ENCODE results near the gene MDN1.

MDN1 gene

GRCh38 chr6:89619567-89619966 is 200.0 kb downstream of the MDN1 start:
- no peak overlapping the region for H2BK120ac ChIP-seq (ENCODE audit: insufficient read depth, low read length, poor library complexity)
- H3K9ac ChIP-seq (ENCODE audit: low read length) = no peak overlapping the region
- H3K9me3 ChIP-seq (ENCODE audit: insufficient read depth, low read depth, low read length) = peaks cover 2% of the 10 kb centered on the region
- no peak for DNase-seq
- peaks cover 25 to 33% of the 10 kb centered on the region in 2 experiments for H3K36me3 ChIP-seq (ENCODE audit: control insufficient read depth in 1 of 2, insufficient read depth in 2 of 2, low read length in 2 of 2)
- H4K8ac ChIP-seq (ENCODE audit: low read depth, low read length) = no peak overlapping the region
- no peak overlapping the region for H3K23ac ChIP-seq (ENCODE audit: low read length)
- WGBS (ENCODE audit: extremely low coverage, insufficient coverage, insufficient read length) = no CpG with 5 or more reads among the region's 6 CpGs
- H3K4me1 ChIP-seq (ENCODE audit: control insufficient read depth in 1 of 2, insufficient read depth in 2 of 2, low read length in 2 of 2) = peaks cover 0 to 3% of the 10 kb centered on the region in 2 experiments
- no peak overlapping the region for H2AK5ac ChIP-seq (ENCODE audit: low read length)
- H3K4me2 ChIP-seq (ENCODE audit: low read length) = no peak overlapping the region
- no peak overlapping the region for H2AFZ ChIP-seq (ENCODE audit: insufficient read depth, low read length, poor library complexity)
- H3K27me3 ChIP-seq (ENCODE audit: insufficient read depth, low read length) = no peaks in the 10 kb centered on the region
- H2BK5ac ChIP-seq (ENCODE audit: low read depth, low read length, poor library complexity) = no peak overlapping the region
- no peak overlapping the region for H3K18ac ChIP-seq (ENCODE audit: low read length)
- H3K27ac ChIP-seq (ENCODE audit: low read depth, low read length) = no peak overlapping the region
- no peak overlapping the region for H3K4ac ChIP-seq (ENCODE audit: low read depth, low read length)
- H3K4me3 ChIP-seq (ENCODE audit: low read depth, low read length) = no peak overlapping the region
- H3K79me2 ChIP-seq (ENCODE audit: control insufficient read depth, insufficient read depth, low read length, poor library complexity) = no peaks in the 10 kb centered on the region
- no peaks in the 10 kb centered on the region for H3K79me1 ChIP-seq (ENCODE audit: low read length)
- H3K14ac ChIP-seq (ENCODE audit: low read length) = no peak overlapping the region
- H2BK12ac ChIP-seq (ENCODE audit: low read length) = no peak overlapping the region
- H4K12ac ChIP-seq (ENCODE audit: low read depth, low read length) = no peak overlapping the region
- no peak overlapping the region for H4K91ac ChIP-seq (ENCODE audit: low read depth, low read length)

- Histone ChIP-seq H2AFZ (ENCODE audit: insufficient read depth, low read length, poor library complexity) (no peak overlapping the region), H2BK120ac (ENCODE audit: insufficient read depth, low read length, poor library complexity) (no peak overlapping the region), H3K14ac (ENCODE audit: low read length) (no peak overlapping the region), H2BK5ac (ENCODE audit: low read depth, low read length, poor library complexity) (no peak overlapping the region), H4K8ac (ENCODE audit: low read depth, low read length) (no peak overlapping the region), H4K12ac (ENCODE audit: low read depth, low read length) (no peak overlapping the region), H3K4ac (ENCODE audit: low read depth, low read length) (no peak overlapping the region), H2AK5ac (ENCODE audit: low read length) (no peak overlapping the region), H3K4me1 (ENCODE audit: control insufficient read depth in 1 of 2, insufficient read depth in 2 of 2, low read length in 2 of 2) (peaks cover 0 to 3% of the 10 kb centered on the region in 2 experiments), H3K27ac (ENCODE audit: low read depth, low read length) (no peak overlapping the region), H3K4me3 (ENCODE audit: low read depth, low read length) (no peak overlapping the region), H3K79me2 (ENCODE audit: control insufficient read depth, insufficient read depth, low read length, poor library complexity) (no peaks in the 10 kb centered on the region), H3K79me1 (ENCODE audit: low read length) (no peaks in the 10 kb centered on the region), H3K9me3 (ENCODE audit: insufficient read depth, low read depth, low read length) (peaks cover 2% of the 10 kb centered on the region), H2BK12ac (ENCODE audit: low read length) (no peak overlapping the region), H4K91ac (ENCODE audit: low read depth, low read length) (no peak overlapping the region), H3K4me2 (ENCODE audit: low read length) (no peak overlapping the region), H3K27me3 (ENCODE audit: insufficient read depth, low read length) (no peaks in the 10 kb centered on the region), H3K36me3 (ENCODE audit: control insufficient read depth in 1 of 2, insufficient read depth in 2 of 2, low read length in 2 of 2) (peaks cover 16 to 26% of the 10 kb centered on the region in 2 experiments), H3K18ac (ENCODE audit: low read length) (no peak overlapping the region), H3K9ac (ENCODE audit: low read length) (no peak overlapping the region), H3K23ac (ENCODE audit: low read length) (no peak overlapping the region)
- no CpG with 5 or more reads among the region's 6 CpGs for WGBS (ENCODE audit: extremely low coverage, insufficient coverage, insufficient read length)
- DNase-seq = peak; percentile 94 to 95
Measured at GRCh38 chr6:89618026-89618425, 201.6 kb downstream of the MDN1 start.

GRCh38 chr6:89616531-89616930 is 203.1 kb downstream of the MDN1 start:
- H3K9ac ChIP-seq (ENCODE audit: low read length) = no peak overlapping the region
- peaks cover 0 to 3% of the 10 kb centered on the region in 2 experiments for H3K4me1 ChIP-seq (ENCODE audit: control insufficient read depth in 1 of 2, insufficient read depth in 2 of 2, low read length in 2 of 2)
- no peak overlapping the region for H3K4me3 ChIP-seq (ENCODE audit: low read depth, low read length)
- no peak overlapping the region for H2AFZ ChIP-seq (ENCODE audit: insufficient read depth, low read length, poor library complexity)
- no peak for DNase-seq
- H2BK120ac ChIP-seq (ENCODE audit: insufficient read depth, low read length, poor library complexity) = no peak overlapping the region
- no peak overlapping the region for H2BK12ac ChIP-seq (ENCODE audit: low read length)
- no peak overlapping the region for H3K14ac ChIP-seq (ENCODE audit: low read length)
- H4K12ac ChIP-seq (ENCODE audit: low read depth, low read length) = no peak overlapping the region
- WGBS (ENCODE audit: extremely low coverage, insufficient coverage, insufficient read length) = no CpG with 5 or more reads among the region's 5 CpGs
- H4K8ac ChIP-seq (ENCODE audit: low read depth, low read length) = no peak overlapping the region
- no peak overlapping the region for H3K27ac ChIP-seq (ENCODE audit: low read depth, low read length)
- no peak overlapping the region for H3K23ac ChIP-seq (ENCODE audit: low read length)
- no peak overlapping the region for H3K4me2 ChIP-seq (ENCODE audit: low read length)
- H3K9me3 ChIP-seq (ENCODE audit: insufficient read depth, low read depth, low read length) = peaks cover 2% of the 10 kb centered on the region
- no peaks in the 10 kb centered on the region for H3K79me2 ChIP-seq (ENCODE audit: control insufficient read depth, insufficient read depth, low read length, poor library complexity)
- H3K79me1 ChIP-seq (ENCODE audit: low read length) = no peaks in the 10 kb centered on the region
- no peak overlapping the region for H3K18ac ChIP-seq (ENCODE audit: low read length)
- H2BK5ac ChIP-seq (ENCODE audit: low read depth, low read length, poor library complexity) = no peak overlapping the region
- H4K91ac ChIP-seq (ENCODE audit: low read depth, low read length) = no peak overlapping the region
- H2AK5ac ChIP-seq (ENCODE audit: low read length) = no peak overlapping the region
- H3K36me3 ChIP-seq (ENCODE audit: control insufficient read depth in 1 of 2, insufficient read depth in 2 of 2, low read length in 2 of 2) = peaks cover 10 to 24% of the 10 kb centered on the region in 2 experiments
- H3K27me3 ChIP-seq (ENCODE audit: insufficient read depth, low read length) = no peaks in the 10 kb centered on the region
- no peak overlapping the region for H3K4ac ChIP-seq (ENCODE audit: low read depth, low read length)

- peaks cover 12 to 25% of the 10 kb centered on the region in 2 experiments for H3K36me3 ChIP-seq (ENCODE audit: control insufficient read depth in 1 of 2, insufficient read depth in 2 of 2, low read length in 2 of 2)
- H2BK12ac ChIP-seq (ENCODE audit: low read length) = no peak overlapping the region
- no peak overlapping the region for H3K14ac ChIP-seq (ENCODE audit: low read length)
- H3K4me1 ChIP-seq (ENCODE audit: control insufficient read depth in 1 of 2, insufficient read depth in 2 of 2, low read length in 2 of 2) = peaks cover 0 to 3% of the 10 kb centered on the region in 2 experiments
- no peak overlapping the region for H2BK5ac ChIP-seq (ENCODE audit: low read depth, low read length, poor library complexity)
- WGBS (ENCODE audit: extremely low coverage, insufficient coverage, insufficient read length) = no CpG with 5 or more reads among the region's 5 CpGs
- no peak overlapping the region for H4K8ac ChIP-seq (ENCODE audit: low read depth, low read length)
- H3K9me3 ChIP-seq (ENCODE audit: insufficient read depth, low read depth, low read length) = peaks cover 2% of the 10 kb centered on the region
- no peak overlapping the region for H2AFZ ChIP-seq (ENCODE audit: insufficient read depth, low read length, poor library complexity)
- no peak overlapping the region for H3K4me2 ChIP-seq (ENCODE audit: low read length)
- no peak overlapping the region for H3K27ac ChIP-seq (ENCODE audit: low read depth, low read length)
- H4K91ac ChIP-seq (ENCODE audit: low read depth, low read length) = no peak overlapping the region
- H3K79me2 ChIP-seq (ENCODE audit: control insufficient read depth, insufficient read depth, low read length, poor library complexity) = no peaks in the 10 kb centered on the region
- no peak overlapping the region for H3K4ac ChIP-seq (ENCODE audit: low read depth, low read length)
- H2AK5ac ChIP-seq (ENCODE audit: low read length) = no peak overlapping the region
- no peaks in the 10 kb centered on the region for H3K79me1 ChIP-seq (ENCODE audit: low read length)
- H3K18ac ChIP-seq (ENCODE audit: low read length) = no peak overlapping the region
- no peak overlapping the region for H3K23ac ChIP-seq (ENCODE audit: low read length)
- no peak for DNase-seq
- no peak overlapping the region for H4K12ac ChIP-seq (ENCODE audit: low read depth, low read length)
- no peaks in the 10 kb centered on the region for H3K27me3 ChIP-seq (ENCODE audit: insufficient read depth, low read length)
- no peak overlapping the region for H2BK120ac ChIP-seq (ENCODE audit: insufficient read depth, low read length, poor library complexity)
- H3K4me3 ChIP-seq (ENCODE audit: low read depth, low read length) = no peak overlapping the region
- no peak overlapping the region for H3K9ac ChIP-seq (ENCODE audit: low read length)
Measured at GRCh38 chr6:89615882-89616281, 203.7 kb downstream of the MDN1 start.

Data from trophoblast cell (in vitro differentiated cells and primary cell).